ENCODE measurements around the gene TADA3. TPM values are rescaled to one million over a fixed set of nuclear protein-coding genes. Genes with fewer than 3 reads are reported as not detected.
A peak's percentile ranks its signal among the peaks of the same experiment; 100 is the strongest.

TADA3 gene
- total and polyA plus RNA-seq, 12 donors = 38.5 to 59.6 (median 43.5) TPM

GRCh38 chr3:9757427-9757826 lies 34.8 kb downstream of the TADA3 start:
- Histone ChIP-seq H3K27ac (no peak overlapping the region), H3K27me3 (no peaks in the 10 kb centered on the region), H3K4me3 (no peak overlapping the region), H3K36me3 (peaks cover 0 to 96% (median 34%) of the 10 kb centered on the region in 9 donors), H3K9me3 (no peaks in the 10 kb centered on the region), H3K4me1 (peaks cover 0 to 18% (median 12%) of the 10 kb centered on the region in 9 donors)
- ATAC-seq = no peak
- 89 to 92% methylated on average over 13 of the region's 13 CpGs for WGBS, 2 donors
- no peak for TF ChIP-seq CTCF (IDR thresholded peaks at IDR 0.05)
- DNase-seq = no peak
- intact Hi-C loops (cut with DNase I) = no loop called here

- Histone ChIP-seq H3K27me3 (no peaks in the 10 kb centered on the region), H3K4me1 (peaks cover 2 to 36% (median 30%) of the 10 kb centered on the region in 9 donors), H3K36me3 (peaks cover 0 to 82% (median 39%) of the 10 kb centered on the region in 9 donors), H3K27ac (peak overlapping the region in 7 of 10 donors; percentile 35 to 66 (median 42)), H3K4me3 (no peak overlapping the region), H3K9me3 (no peaks in the 10 kb centered on the region)
- intact Hi-C loops (cut with DNase I) = loop anchor here in 2 of 10 donors (5.0 kb wide), 1 partner anchor 38 kb away; the partner anchor contains the start of genes ARPC4 (in 2 of the 2) and TADA3 (in 2 of the 2)
- 60 to 63% methylated on average over 8 of the region's 8 CpGs for WGBS, 2 donors
- DNase-seq (no peak), ATAC-seq (no peak)
- no peak for TF ChIP-seq CTCF (IDR thresholded peaks at IDR 0.05)
These were observed 37.6 kb downstream of the TADA3 start for GRCh38 chr3:9754678-9755077.

GRCh38 chr3:9750556-9751411 lies 41.5 kb downstream of the TADA3 start:
- Histone ChIP-seq H3K4me1 (peaks cover 2 to 46% (median 37%) of the 10 kb centered on the region in 9 donors), H3K4me3 (peak overlapping the region; percentile 54 to 80 (median 66)), H3K36me3 (peaks cover 0 to 73% (median 30%) of the 10 kb centered on the region in 9 donors), H3K27ac (peak overlapping the region; percentile 70 to 95 (median 91)), H3K9me3 (no peaks in the 10 kb centered on the region), H3K27me3 (no peaks in the 10 kb centered on the region)
- ATAC-seq (no peak), DNase-seq (no peak)
- intact Hi-C loops (cut with DNase I) = loop anchor here in 2 of 10 donors (5.0 kb wide), 1 partner anchor 42 kb away; the partner anchor contains the start of genes ARPC4 (in 2 of the 2) and TADA3 (in 2 of the 2)
- TF ChIP-seq CTCF (IDR thresholded peaks at IDR 0.05) = no peak
- 46 to 49% methylated on average over 17 of the region's 17 CpGs for WGBS, 2 donors

- peak within 1 kb of the TSS; percentile 54 to 80 (median 66) for H3K4me3 ChIP-seq
- peaks cover 0 to 74% (median 39%) of the 10 kb centered on the region in 9 donors for H3K36me3 ChIP-seq
- no peaks in the 10 kb centered on the region for H3K9me3 ChIP-seq
- WGBS, 2 donors = 0% methylated on average over 60 of the region's 60 CpGs
- peaks cover 2 to 37% (median 30%) of the 10 kb centered on the region in 9 donors for H3K4me1 ChIP-seq
- intact Hi-C loops (cut with DNase I) = loop anchor here in 5 of 10 donors (1.0 to 10.0 kb wide), 5 partner anchors 19 to 245 kb away; partner anchors contain the start of genes ARPC4 (in 3 of the 5), TADA3 (in 3 of the 5) and BRPF1 (in 2 of the 5)
- peak within 1 kb of the TSS; percentile 70 to 95 (median 91) for H3K27ac ChIP-seq
- H3K27me3 ChIP-seq = no peaks in the 10 kb centered on the region
- peak in 4 of 9 donors; percentile 7 to 34 (median 20) for TF ChIP-seq CTCF (IDR thresholded peaks at IDR 0.05)
- ATAC-seq = peak; percentile 97 to 99 (median 98)
- DNase-seq = peak; percentile 98
These were observed 42.4 kb downstream of the TADA3 start, which contains the start of gene OGG1 for GRCh38 chr3:9749645-9750555. Gene OGG1 (plus strand): TSS chr3:9749952. CDS start chr3:9750287, 335 bp downstream.
